GM19351 (cell line): ENCODE results near the gene NMUR1.

Experiments
- ATAC-seq: cut with Tn5 transposase; IDR thresholded peaks from one replicate; pipeline ENCODE4 v1.9.1; 2021; ENCODE audit warnings: mild to moderate bottlenecking, moderate library complexity; ENCODE audit not compliant: unreplicated experiment

NMUR1 gene

DNA sequence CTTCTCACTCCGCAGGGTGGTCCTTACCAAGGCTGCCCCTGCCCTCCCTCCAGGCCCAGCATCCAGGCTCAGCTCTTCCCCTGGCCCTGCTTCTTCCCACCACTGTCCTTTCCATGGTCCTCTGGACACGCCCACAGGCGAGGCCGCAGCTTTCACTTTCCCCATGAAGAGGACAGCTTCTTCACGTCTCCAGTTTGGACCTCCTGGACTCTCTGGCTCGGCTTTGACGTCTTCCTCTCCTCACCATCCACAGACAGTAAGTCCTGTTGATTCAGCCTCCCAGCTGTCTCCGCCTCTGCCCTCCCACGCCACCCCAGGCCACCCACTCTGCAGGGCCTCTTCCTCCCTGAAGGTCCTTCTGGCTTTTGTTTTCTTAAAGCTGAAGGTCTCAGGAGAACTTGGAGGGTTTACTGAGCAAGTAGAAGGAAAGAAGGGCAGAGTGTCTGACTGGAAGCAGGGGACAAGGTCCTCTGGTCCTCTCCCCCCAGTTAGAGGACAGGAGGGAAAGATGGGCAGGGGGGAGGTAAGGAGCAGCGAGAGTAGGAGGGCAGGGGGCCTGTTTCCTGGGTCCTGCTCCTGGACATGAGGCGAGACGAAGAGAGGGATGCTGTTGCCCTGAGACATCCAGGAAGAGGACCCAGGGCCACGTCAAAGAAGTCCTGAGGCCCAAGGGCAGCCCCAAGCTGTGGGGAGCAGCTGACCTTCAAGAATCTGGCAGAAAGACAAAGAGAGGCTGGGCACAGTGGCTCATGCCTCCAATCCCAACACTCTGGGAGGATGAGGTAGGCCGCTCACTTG, 24.7 kb upstream of the NMUR1 start:
- peak; percentile 55 for ATAC-seq

DNA sequence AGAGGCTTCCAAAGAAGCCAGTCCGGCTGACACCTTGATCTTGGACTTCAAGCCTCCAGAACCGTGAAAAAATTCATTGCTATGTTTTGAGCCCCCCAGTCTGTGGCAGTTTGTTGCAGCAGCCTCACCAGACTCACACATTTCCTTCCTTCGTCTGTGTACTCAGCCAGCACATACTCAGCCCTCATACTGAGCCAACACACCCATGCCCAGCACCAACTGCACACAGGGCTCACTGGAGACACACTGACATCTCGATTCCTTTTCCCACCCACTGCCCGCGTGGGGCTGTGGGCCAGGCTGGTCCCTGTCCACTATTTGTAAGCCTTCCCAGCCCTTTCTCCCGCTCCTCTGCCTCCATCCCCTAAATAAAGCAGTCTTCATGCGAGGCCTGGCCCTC, 24.1 kb upstream of the NMUR1 start:
- ATAC-seq, result peak; percentile 20

GRCh38 chr2:231552752-231553151, 22.5 kb upstream of the NMUR1 start:
- ATAC-seq, result no peak

DNA sequence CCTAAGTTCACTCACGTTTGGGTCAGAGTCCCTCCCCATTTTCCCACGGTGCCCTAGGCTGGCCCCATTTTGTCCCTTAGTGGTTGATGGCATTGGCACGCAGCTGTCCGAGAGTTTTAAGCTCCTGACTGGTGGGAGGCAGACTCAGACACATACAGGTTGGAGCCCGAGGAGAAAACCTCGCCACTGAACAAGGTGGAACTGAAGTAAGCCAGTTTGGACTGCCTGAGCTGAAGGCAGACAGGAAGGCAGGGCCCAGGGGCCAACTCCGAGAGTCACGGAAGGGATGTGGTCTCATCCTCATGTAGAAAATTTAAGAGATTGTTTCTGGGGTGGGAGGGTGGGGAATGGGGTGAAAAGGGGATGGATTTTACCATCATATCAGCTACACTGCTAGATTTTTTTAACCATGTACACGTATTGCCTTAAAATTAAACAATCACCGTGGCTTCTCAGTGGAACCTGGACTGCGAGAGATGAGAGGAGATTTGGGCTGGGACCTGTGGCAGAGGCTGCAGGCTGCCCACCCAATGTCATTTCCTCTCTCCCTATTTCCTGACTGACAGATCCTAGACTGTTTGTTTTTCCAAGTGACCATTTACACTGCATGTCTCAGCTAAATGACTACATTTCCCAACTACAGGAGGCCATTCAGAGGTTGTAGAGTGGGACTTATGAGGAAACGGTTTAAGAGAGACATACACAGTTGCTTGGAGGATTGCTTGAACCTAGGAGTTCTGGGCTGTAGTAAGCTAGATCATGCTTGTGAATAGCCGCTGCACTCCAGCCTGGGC, 19.4 kb upstream of the NMUR1 start:
- ATAC-seq, result no peak

DNA sequence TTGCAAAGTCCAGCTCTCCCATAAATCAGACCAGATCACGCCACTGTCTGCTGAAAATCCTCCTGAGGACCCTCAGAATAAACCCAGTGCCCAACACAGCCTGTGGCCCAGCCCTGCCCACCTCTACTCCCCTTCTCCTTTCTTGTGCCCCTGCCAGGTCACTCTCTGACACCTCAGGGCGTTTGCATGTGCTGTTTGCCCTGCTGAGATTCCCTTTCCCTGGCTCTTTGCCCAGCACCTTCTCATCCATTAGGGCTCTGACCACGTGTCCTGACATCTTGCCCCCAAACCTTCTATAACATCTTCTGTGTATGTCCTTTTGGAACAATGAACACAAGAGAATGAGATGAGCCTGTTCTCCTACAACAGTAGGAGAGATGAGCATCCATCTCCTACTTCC, 18.5 kb upstream of the NMUR1 start:
- no peak for ATAC-seq

- no peak for ATAC-seq
Observed at GRCh38 chr2:231547315-231548110, 17.3 kb upstream of the NMUR1 start.

- no peak for ATAC-seq
Observed at GRCh38 chr2:231546014-231546715, 15.9 kb upstream of the NMUR1 start.

DNA sequence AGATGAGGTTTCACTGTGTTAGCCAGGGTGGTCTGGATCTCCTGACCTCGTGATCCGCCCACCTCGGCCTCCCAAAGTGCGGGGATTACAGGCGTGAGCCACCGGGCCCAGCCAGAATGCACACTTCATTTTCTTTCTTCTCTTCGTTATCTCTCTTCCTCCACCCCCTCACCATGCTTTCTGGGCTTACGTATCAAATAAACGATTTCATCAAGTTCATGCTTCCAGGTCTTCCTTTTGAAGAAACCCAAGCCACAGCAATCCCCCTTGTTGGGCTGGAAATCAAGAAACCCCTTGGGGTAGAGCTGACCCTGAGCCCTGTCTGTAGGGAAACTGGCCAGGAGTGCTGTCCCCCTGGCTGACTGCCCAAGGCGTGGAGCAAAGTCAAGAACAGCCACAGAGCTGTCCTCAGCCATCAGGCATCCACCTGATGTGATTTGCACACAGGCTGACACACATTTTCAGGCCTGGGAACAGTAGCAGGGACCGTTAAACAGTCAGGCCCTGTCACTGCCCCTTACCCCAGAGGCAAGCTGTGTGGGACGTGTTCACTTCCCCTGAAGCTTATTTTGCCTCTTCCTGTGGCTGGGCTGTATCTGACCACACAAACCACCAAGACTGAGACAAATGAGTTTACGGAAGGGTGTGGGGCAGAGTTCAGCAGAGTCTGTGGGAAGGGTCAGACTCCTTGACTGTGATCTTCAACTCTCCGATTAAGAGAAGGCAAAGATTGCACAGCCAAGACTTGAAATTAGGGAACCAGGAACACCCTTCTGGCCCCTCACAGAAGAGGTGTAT, 15.1 kb upstream of the NMUR1 start:
- ATAC-seq, result peak; percentile 99

DNA sequence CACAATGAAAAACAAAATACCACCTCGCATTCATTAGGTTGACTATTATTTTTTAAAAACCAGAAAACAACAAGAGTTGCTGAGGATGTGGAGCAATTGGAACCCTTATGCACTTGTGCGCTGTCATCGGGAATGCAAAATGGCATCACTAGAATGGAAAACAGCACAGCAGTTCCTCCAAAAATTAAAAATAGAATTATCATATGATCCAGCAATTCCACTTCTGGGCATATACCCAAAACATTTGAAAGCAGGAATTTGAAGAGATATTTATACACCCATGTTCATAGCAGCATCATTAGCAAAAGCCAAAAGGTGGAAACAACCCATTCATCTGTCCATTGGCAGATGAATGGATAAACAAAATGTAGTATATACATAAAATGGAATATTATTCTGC, 11.9 kb upstream of the NMUR1 start:
- ATAC-seq, result no peak

DNA sequence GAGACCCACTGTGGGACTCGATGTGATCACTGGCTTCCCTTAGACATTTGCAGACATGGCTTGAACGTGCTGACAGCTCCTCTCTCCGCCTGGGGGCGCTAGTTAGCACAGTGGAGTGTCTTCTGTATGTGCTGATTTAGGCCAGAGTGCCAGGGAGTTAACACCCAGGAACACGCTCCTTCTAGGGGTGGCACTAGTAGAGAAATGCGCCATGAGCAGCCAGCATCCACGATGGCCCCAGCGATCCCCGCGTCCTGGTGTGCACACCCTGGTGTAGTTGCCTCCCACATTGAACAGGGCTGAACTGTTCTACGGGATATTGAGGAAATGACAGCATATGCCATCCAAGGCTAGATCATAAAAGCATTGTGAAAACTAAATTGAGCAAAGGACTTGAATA, 11.4 kb upstream of the NMUR1 start:
- no peak for ATAC-seq

DNA sequence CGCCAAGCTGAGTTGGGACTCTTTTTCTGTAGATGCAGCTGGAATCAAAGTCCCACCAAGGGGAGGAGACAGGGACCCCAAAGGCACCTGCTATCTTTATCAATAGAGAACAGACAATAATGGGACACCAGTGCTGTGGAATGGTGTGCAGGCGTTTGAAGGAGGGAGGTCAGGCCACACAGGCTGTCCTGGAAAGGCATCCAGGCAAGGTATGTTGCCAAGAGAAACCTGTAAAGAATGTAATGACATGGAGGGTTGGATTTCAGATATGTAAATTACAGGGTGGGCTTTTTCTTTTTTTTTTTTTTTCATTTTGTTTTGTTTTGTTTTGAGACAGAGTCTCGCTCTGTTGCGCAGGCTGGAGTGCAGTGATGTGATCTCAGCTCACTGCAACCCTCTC, 9.7 kb upstream of the NMUR1 start:
- no peak for ATAC-seq

DNA sequence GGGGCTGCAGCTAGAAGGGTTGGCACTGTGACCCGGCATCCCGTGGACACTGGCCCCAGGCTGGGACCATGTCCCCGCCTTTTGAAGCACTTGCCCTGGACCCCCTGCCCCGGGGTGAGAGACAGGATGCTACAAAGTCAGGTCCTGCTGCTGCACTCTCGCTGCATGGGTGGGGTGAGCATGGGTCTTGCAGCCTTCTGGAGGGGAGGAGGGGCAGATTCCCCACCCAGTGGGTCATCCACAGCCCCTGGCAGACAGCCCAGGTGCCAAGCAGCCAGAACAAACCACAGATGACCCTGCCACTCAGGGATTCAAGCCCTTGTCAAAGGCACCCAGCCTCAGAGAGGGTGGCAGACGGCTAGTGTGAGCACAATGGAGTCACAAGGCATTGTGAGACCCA, 5.7 kb upstream of the NMUR1 start:
- no peak for ATAC-seq

DNA sequence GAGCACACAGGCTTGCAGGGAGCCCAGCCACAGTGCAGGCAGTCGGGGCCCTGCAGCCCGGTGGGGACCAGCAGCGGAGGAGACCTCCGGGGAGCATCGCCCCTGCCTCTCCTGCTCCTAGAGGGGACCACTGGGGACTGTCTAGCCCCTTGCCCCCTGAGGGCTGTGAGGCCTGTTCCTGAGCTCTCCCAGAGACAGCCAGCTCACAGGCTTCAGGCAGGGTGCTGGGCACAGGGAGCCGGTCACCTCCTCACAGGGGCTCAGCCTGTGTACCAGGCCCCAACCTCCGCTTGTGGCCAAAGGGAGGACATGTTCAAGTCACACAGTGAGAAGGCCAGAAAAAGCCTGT, 3.5 kb upstream of the NMUR1 start:
- no peak for ATAC-seq

GRCh38 chr2:231533086-231533776, 3.0 kb upstream of the NMUR1 start:
- no peak for ATAC-seq

- no peak for ATAC-seq
Observed at GRCh38 chr2:231532756-231533035, 2.5 kb upstream of the NMUR1 start.

GRCh38 chr2:231531883-231532755, 1.9 kb upstream of the NMUR1 start:
- ATAC-seq, result no peak

DNA sequence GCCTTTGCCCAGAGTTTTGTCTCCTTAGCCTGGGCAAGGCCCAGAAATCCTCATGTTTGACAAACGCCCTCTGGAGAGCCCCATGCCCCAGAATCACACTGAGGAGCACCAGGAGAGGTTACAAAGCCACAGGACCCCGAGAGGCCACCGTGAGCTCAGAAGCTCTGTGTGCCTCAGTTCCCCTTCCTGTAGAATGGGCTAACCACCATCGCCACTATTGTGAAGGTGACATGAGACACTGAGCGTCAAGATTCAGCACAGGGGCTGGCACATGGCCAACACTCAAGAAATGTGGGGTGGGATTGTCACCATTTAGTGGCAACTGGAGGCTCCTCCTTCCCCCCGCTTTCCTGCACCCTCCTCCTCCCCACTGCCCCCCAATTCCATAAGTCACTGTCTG, 1.2 kb upstream of the NMUR1 start:
- no peak for ATAC-seq

DNA sequence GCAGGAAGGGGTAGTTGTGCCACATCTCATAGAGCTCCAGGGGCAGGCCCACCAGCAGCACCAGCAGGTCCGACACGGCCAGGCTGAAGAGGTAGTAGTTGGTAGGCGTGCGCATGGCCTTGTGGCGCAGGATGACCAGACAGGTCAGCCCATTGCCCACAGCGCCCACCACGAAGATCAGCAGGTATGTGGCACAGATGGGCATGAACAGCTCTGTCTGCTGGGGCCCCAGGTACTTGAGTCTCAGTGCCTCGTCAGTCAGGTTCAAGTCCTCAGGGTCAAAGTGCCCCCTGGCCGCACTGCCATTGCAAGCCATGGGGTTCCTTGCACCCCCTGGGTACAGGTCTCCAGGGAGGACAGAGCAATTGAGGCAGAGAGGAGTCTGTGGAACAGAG, 1.6 kb downstream of the NMUR1 start:
- ATAC-seq, result no peak
